Ishikawa (cell line): Measurements from ENCODE around the gene SSBP3.
A peak's percentile ranks its signal among the peaks of the same experiment; 100 is the strongest.

Source experiments
- CEBPB ChIP-seq: IDR thresholded peaks from 2 replicates; pipeline ENCODE4 v1.6.1; 2012
- CREB1 ChIP-seq: IDR thresholded peaks from 2 replicates; pipeline ENCODE4 v1.6.1; 2012; ENCODE audit warnings: low read depth
- EGR1 ChIP-seq: IDR thresholded peaks from 2 replicates; pipeline ENCODE4 v1.6.1; 2012
- EP300 ChIP-seq: IDR thresholded peaks from 2 replicates; pipeline ENCODE4 v1.6.1; 2012; ENCODE audit warnings: borderline replicate concordance
- FOXM1 ChIP-seq: IDR thresholded peaks from 2 replicates; pipeline ENCODE4 v1.6.1; 2012; ENCODE audit warnings: low read depth, borderline replicate concordance
- NFIC ChIP-seq: IDR thresholded peaks from 2 replicates; pipeline ENCODE4 v1.6.1; 2012
- RAD21 ChIP-seq: IDR thresholded peaks from 2 replicates; pipeline ENCODE4 v1.6.1; 2012; ENCODE audit warnings: low read depth
- TAF1 ChIP-seq: IDR thresholded peaks from 2 replicates; pipeline ENCODE4 v1.6.1; 2012; ENCODE audit warnings: low read depth, mild to moderate bottlenecking
- TCF12 ChIP-seq: IDR thresholded peaks from 2 replicates; pipeline ENCODE4 v1.6.1; 2012; ENCODE audit warnings: low read depth
- TEAD4 ChIP-seq: IDR thresholded peaks from 2 replicates; pipeline ENCODE4 v1.6.1; 2012
- YY1 ChIP-seq: IDR thresholded peaks from 2 replicates; pipeline ENCODE4 v1.6.1; 2012; ENCODE audit warnings: low read depth
- ZBTB7A ChIP-seq: IDR thresholded peaks from 2 replicates; pipeline ENCODE4 v1.6.1; 2012; ENCODE audit warnings: low read depth
- TF ChIP-seq, protein P1 (sequence below): IDR thresholded peaks from 2 replicates; pipeline ENCODE4 v1.6.1; 2012
- TF ChIP-seq, protein P2 (sequence below): IDR thresholded peaks from 2 replicates; pipeline ENCODE4 v1.6.1; 2012
- TF ChIP-seq, protein P3 (sequence below): IDR thresholded peaks from 2 replicates; pipeline ENCODE4 v1.6.1; 2012; ENCODE audit warnings: low read depth, mild to moderate bottlenecking

Gene SSBP3

DNA sequence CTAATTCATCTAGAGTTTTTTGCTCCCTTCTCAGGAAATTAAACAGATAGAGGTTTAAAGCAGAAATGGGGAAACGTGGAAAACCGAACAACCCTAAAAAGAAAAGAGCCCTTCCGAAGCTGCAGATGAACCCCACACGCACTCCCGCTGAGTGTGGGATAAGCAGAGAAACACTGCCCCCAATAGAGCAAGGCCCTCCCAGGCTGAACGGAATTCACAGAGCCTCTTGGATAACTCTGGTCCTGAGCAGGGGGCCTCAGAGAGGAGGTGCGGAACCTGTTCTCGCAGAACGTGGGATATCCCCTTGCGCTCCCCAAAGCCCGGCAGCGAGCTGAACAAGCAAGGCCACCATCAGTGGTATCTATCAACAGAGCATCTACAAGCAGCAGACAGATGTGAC, 44.9 kb downstream of the SSBP3 start:
- TF ChIP-seq, protein P1, sequence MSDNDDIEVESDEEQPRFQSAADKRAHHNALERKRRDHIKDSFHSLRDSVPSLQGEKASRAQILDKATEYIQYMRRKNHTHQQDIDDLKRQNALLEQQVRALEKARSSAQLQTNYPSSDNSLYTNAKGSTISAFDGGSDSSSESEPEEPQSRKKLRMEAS, result no peak
- TF ChIP-seq ZBTB7A, result no peak
- no peak for TF ChIP-seq YY1
- no peak for TF ChIP-seq TAF1
- TF ChIP-seq, protein P2, sequence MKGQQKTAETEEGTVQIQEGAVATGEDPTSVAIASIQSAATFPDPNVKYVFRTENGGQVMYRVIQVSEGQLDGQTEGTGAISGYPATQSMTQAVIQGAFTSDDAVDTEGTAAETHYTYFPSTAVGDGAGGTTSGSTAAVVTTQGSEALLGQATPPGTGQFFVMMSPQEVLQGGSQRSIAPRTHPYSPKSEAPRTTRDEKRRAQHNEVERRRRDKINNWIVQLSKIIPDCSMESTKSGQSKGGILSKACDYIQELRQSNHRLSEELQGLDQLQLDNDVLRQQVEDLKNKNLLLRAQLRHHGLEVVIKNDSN, result no peak
- TF ChIP-seq, protein P3, sequence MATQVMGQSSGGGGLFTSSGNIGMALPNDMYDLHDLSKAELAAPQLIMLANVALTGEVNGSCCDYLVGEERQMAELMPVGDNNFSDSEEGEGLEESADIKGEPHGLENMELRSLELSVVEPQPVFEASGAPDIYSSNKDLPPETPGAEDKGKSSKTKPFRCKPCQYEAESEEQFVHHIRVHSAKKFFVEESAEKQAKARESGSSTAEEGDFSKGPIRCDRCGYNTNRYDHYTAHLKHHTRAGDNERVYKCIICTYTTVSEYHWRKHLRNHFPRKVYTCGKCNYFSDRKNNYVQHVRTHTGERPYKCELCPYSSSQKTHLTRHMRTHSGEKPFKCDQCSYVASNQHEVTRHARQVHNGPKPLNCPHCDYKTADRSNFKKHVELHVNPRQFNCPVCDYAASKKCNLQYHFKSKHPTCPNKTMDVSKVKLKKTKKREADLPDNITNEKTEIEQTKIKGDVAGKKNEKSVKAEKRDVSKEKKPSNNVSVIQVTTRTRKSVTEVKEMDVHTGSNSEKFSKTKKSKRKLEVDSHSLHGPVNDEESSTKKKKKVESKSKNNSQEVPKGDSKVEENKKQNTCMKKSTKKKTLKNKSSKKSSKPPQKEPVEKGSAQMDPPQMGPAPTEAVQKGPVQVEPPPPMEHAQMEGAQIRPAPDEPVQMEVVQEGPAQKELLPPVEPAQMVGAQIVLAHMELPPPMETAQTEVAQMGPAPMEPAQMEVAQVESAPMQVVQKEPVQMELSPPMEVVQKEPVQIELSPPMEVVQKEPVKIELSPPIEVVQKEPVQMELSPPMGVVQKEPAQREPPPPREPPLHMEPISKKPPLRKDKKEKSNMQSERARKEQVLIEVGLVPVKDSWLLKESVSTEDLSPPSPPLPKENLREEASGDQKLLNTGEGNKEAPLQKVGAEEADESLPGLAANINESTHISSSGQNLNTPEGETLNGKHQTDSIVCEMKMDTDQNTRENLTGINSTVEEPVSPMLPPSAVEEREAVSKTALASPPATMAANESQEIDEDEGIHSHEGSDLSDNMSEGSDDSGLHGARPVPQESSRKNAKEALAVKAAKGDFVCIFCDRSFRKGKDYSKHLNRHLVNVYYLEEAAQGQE, result no peak
- no peak for TF ChIP-seq EP300
- no peak for TF ChIP-seq TEAD4
- TF ChIP-seq NFIC, result no peak
- TF ChIP-seq CREB1, result no peak
- TF ChIP-seq EGR1, result no peak
- TF ChIP-seq CEBPB, result no peak
- TF ChIP-seq FOXM1, result no peak
- no peak for TF ChIP-seq TCF12
- no peak for TF ChIP-seq RAD21

DNA sequence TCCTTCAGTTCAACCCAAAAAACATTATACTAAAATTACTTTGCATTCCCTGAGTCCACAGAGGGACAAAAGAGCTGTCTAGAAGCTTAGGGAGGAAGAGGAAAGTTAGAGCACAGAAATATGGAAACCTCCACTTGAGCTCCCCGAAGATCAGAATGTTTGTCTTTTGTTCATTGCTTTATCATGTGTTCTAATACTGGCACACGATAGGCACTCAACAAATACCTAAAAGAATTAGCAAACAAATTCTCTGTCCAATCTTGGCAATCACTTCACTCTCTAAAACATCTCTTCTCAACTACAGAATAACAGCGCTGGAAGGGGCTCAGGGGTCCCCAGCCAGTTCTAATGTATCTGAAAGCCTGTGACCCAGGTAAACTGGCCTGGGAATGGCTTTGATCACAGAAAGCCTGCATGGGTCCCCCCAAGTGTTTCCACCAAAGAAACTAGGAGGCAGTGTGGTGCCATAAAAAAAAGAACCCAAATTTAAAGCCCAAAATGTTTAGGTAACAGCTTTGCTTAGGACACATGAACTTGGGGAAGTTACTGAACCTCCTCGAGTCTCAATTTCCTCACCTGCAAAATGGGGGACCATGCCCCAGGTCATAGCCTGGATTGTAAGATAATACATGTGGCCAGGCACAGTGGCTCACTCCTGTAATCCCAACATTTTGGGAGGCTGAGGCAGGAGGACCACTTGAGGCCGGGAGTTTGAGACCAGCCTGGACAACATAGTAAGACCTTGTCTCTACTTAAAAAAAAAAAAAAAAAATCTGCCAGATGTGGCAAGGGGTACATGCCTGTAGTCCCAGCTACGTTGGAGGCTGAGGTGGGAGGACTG, 45.8 kb downstream of the SSBP3 start:
- TF ChIP-seq, protein P2, result no peak
- TF ChIP-seq RAD21, result 0 out of 2 replicates have a peak, but pooled peaks have one; percentile 20

DNA sequence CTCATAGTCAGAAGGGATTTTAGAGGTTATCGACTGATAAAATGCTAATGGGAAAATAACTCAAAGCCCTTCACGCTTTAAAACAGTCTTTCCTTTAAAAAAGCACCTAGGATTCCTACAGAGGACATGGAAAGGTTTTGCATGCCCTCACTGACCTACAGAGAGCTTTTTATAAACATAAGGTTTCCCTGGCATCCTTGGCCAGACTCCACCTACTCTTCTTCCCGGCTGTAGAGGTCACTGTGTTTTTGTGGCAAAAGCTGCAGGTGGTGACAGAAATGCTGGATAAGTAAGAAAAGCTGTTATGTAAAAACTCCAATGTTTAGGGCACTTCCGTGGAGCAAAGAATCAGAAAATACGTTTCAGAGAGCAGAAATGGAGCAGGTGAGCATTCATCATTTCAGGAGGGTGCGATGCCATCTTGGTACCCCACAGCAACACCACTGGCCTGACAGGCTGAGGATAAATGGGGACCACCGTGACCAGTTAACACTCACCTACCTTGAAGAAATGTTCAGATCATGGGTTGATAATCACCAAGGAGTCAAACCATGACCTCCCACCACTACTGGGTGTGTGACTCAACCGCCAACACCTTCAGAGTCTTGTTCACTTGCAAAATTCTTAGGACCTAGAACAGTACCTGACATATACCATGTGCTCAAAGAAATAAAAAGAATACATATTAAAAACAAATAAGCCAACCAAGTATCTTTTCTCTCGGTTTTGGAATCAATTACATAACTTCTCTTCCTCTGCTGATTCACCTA, 46.6 kb downstream of the SSBP3 start:
- TF ChIP-seq CREB1 (no peak), EP300 (no peak), YY1 (no peak), FOXM1 (no peak), ZBTB7A (no peak), TEAD4 (no peak), NFIC (no peak), CEBPB (no peak), EGR1 (no peak), TAF1 (no peak), RAD21 (no peak), TCF12 (no peak)
- TF ChIP-seq, protein P3, result no peak
- TF ChIP-seq, protein P1, result no peak
- TF ChIP-seq, protein P2, result no peak

DNA sequence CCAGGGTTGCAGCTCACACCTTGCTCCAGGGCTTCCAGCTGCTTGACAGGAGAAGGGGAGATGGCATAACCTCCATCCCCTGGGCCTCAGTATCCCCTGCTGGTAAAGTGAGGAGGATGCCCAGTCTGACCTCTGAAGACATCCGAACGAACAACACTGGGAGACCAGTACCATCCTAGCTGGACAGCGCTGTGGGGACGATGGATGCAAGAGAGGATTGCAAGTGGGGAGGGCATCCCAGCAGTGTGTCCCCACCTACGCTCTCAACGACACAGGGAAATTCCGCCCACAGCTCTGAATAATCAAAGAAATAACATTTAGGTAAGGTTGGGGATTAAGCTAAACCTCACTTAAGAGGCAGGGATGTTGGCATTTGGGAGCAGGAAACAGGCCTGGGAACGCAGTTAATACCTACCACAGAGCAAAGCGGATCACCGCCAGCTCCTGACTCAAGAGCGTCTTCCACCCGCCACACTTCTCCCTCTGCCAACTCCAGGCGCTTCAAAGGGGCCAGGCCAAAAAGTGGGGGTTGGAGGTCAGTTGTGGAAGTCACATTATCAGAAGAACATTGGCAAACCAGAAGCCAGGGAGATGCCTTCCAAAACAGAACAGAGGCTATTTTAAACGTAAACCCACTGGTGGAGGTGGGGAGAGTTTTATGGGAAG, 47.6 kb downstream of the SSBP3 start:
- TF ChIP-seq EGR1, result no peak
- TF ChIP-seq, protein P3, result peak; percentile 27; the same call in 1 of the 2 replicates
